Subcutaneous adipose tissue (tissue), 4 donors: ENCODE data around the gene PYM1. TPM values are rescaled to one million over a fixed set of nuclear protein-coding genes. Genes with fewer than 3 reads are reported as not detected.

Source experiments
- CTCF ChIP-seq: fragments of 450-650 bp; IDR thresholded peaks from one replicate; pipeline ENCODE4 v1.5.1; 2016; ENCODE audit warnings: low read depth, mild to moderate bottlenecking, control low read depth, antibody characterized with exemption, moderate library complexity
- total RNA-seq, 4 donors: library from RNA; depleted of rRNA; stranded (reverse); fragments of >200 nt; gene quantifications; one replicate each; pipeline ENCODE4 v1.1.0, GENCODE V29; 2016

Gene PYM1
- total RNA-seq, 4 donors from 2014 or later, result 25.9 to 37.4 (median 31.7) TPM

DNA sequence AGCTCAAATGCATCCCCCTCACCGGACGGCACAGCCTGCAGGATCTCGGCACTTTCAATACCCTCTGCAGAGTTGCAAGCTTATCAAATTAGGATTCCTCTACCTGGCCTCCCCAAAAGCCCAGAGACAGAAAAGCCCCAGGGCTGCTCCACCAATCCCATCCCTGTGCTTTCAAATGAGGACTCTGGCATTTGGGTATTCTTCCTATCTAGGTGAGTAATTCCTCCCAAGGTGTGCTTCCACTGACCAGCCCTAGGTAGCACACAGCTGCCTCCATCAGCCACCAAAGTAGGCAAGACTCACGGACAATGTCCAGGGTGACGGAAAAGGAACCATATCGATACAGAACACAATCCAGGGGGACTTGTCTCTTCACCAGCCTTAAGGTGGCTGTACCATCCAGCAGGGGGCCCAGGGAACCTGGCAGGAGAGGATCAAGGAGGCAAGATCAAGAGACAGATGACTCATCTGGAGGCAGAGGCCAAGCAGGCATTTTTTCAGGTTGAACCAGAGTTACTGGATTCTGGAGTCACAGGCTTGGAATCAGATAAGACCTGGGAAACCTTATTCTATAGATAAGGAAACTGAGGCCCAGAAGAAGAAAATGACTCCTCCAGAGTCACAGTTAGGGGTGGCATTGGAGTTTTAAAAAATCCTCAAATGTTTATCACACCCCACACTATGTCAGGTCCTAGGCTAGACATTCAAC, 28.3 kb upstream of the PYM1 start:
- TF ChIP-seq CTCF, result no peak

DNA sequence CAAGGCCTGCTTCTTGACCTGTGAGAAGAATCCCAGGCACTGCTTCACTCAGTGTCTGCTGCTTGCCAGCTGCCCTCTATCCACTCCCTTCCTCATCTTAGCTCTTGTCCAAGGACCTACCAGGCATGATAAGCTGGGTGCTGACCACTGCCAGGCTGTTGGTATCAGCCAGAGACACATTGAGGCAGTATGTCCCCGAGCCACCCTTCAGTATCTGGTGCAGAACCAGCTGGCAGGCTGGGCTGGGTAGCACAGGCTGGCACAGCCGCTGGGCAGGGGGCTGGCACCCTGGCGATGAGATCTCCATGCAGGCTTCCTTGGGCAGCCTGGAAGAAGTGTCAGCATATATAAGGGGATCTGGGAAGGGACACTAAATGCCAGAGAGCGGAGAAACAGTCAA, 27.6 kb upstream of the PYM1 start:
- no peak for TF ChIP-seq CTCF

GRCh38 chr12:55946553-55946952, 18.9 kb upstream of the PYM1 start:
- TF ChIP-seq CTCF, result no peak

- no peak for TF ChIP-seq CTCF
These were observed 15.0 kb upstream of the PYM1 start for GRCh38 chr12:55942577-55943136.

DNA sequence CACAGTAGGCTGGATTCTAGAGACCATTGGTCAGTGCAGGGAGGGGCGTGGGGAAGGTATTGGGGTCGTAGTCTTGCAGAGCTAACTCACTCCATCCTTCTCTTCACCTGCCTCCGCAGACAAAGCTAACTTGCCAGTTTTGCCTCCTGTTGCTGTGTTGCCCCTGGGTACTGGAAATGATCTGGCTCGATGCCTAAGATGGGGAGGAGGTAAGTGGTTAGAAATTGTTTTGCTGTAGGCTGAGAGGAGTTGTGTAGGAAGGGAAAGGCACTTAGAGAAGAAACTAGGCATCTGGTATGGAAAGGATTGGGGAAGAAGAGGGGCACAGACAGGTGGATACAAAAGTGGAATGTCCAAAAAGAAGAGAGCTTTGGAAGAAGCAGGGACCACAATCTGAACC, 14.4 kb upstream of the PYM1 start:
- no peak for TF ChIP-seq CTCF

- no peak for TF ChIP-seq CTCF
These were observed 12.5 kb upstream of the PYM1 start for GRCh38 chr12:55940065-55940732.

DNA sequence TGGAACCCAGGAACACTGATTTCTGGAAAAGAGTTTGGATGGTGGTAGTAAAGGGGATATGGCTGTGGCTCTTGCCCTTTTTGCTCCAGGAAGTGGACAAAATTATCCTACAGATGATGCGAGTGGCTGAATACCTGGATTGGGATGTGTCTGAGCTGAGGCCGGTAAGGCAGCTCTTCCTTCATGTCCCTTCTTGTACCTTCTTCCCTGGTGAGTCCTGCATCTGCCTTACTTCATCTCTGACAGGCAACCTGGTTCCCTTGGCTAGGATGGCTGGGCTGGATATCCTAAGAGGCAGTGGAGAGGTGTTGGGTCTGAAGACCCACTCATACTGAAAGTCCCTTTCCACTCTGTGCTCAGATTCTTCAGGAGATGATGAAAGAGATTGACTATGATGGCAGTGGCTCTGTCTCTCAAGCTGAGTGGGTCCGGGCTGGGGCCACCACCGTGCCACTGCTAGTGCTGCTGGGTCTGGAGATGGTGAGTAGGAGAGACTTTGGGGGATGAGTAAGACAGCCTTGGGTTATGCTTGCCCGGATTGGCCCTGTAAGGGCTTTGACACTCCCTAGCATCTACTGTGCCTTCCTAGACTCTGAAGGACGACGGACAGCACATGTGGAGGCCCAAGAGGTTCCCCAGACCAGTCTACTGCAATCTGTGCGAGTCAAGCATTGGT, 11.3 kb upstream of the PYM1 start:
- TF ChIP-seq CTCF, result no peak
